Measurements from ENCODE around the gene PLAAT5.
A peak's percentile ranks its signal among the peaks of the same experiment; 100 is the strongest.
"Not testable (repeated sequence)": the region's sequence is repeated elsewhere in the genome, so short reads cannot be mapped to it uniquely, and the experiment has no call there.

Gene PLAAT5, protein sequence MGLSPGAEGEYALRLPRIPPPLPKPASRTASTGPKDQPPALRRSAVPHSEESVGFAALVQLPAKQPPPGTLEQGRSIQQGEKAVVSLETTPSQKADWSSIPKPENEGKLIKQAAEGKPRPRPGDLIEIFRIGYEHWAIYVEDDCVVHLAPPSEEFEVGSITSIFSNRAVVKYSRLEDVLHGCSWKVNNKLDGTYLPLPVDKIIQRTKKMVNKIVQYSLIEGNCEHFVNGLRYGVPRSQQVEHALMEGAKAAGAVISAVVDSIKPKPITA

DNA sequence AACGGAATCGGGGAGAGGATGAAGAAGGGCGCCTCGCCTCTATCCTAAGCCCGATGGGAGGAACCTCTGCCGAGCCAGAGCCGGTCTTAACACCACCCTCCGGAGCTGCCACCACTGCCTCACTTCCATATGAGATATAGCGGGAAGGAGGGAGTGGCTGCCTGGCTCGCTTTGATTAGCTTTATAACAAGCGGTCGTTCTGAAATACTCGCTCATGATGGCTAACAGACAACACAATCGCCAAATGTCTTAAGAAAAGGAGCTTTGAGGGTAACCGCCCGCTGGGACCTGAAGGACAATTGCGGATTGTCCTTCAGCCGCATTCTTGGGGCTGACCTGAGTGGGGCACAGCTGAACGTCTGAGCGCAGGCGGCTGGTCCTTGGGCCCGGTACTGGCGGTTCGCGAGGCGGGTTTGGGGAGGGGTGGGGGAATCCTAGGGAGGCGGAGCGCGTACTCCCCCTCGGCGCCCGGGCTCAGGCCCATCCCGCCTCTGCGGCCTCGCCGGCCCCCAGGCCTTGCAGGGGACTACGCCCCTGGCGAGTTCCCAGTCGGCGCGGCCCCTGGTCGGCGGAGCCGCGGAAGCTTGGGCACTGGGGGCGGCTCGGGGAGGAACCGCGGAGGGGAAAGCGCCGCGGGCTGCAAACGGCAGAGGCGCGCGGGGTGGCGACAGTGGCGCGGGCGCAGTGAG is at the start of gene PLAAT5:
TSS of gene PLAAT5 (minus strand) at position 617 of the 689 bp plus-strand sequence. CDS start at position 484, 133 bp downstream.
- peak; percentile 58 for DNase-seq

DNA sequence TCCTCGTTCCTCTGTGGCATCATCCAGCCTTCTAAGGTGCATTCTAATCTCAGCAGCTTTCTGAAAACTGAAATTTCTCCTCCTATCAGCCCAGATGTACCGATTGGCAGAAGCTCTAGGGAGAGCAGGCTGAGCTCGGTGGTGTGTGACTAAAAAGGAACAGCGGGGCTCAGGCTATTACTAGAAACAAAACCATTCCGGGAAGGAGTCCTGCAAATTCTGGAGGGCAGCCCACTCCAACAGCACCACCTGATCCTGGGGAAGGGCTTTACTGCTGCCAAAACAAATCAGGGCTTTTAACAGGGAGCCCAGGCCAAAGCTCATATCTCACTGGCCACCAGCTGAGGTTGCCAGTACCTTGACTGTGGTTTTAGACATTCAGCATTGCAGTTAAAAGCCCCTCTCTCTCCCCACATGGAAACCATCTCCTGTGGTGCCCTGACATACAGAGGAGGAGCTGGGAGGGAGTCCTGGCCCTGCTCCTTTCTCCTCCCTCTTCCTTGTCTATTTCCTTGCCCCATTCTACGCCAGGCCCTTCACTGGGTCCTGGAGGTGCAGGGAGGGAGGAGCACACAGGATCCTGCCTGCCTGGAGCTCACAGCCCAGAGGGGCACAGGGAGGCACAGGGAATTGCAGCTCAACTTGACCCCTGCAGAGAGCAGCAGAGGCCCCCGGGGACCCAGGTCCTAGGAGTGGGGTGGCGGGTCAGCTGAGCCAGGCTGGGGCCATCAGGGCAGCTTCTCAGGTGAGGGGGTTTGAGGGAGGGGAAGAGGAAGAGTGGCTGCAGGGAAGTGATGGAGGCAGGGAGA is 46.5 kb upstream of the PLAAT5 start:
- peak; percentile 41 for DNase-seq

DNA sequence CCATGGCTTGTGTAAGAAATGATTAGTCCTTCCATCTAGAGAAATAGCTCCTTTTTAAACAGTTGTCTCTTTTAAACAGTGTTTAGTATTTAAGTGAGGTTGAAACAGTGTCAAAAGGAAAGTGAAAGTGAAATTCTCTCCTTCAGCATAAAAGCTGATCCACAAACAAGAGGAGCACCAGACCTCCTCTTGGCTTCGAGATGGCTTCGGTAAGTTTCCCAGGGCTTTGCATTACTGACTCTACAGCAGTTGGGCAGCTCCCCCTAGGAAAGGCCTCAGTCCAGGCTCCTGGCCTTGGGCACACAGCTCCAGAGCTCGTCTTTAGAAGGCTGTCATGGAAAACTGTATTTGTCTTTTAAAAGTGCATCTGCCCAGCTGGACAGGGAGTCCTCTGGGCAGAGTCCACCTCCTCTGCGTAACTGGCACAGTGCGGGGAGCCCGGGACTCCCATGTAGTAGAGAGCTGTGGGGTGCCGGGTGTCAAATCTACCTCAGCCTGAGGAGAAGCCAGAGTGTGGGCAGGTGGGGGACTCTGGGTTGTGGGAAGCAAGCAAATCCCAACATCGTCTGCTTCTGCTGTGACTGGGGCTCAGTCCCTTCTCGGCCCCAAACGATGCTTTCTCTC is 45.8 kb upstream of the PLAAT5 start, which contains the start of gene PLAAT4:
TSS of gene PLAAT4 (plus strand) at position 140 of the 624 bp plus-strand sequence. CDS start at position 201, 61 bp downstream.
- DNase-seq = peak; percentile 87

DNA sequence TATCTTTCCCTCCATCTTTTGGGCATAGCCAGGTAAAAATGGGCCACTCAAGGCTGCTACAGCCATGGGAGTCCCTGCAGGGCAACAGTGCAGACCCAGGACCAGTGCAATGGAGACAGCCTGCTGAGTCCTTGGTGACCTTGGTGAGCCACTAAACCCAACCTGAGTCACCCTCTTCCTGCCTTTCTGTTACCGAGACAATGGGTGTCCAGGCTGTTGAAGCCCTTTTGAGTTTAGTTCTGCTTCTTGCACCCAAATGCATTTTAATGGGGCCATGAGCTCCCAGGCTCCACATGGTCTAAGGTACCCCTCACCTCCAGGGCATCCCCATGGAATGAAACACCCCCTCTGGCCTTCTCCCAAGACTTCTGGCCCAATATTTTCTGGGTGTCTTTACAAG is 44.8 kb upstream of the PLAAT5 start:
- peak; percentile 37 for DNase-seq

DNA sequence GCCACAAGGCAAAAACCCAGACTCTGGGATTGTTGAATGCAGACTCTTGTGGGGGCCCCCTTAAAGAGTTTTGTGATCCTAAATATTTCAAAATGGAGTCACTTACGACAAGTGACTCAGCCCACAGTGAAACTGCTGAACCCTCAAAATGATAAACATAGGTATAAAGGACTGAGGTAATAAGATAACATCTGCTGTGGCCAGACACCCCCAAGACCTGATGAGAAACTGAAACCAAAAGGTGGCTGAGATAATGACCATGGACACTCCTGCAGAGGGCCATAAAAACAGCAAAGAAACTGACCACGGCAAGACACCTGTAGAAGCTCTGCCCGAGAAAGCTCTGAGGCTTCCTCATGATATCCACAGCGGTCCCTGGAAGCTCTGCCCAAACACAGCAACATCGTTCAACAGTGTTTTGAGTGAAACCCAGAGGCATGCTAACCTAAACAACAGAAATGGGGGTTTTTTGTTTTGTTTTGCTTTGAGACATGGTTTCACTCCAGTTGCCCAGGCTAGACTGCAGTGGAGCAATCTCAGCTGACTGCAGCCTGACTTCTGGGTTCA is 44.0 kb upstream of the PLAAT5 start:
- peak; percentile 45 for DNase-seq

DNA sequence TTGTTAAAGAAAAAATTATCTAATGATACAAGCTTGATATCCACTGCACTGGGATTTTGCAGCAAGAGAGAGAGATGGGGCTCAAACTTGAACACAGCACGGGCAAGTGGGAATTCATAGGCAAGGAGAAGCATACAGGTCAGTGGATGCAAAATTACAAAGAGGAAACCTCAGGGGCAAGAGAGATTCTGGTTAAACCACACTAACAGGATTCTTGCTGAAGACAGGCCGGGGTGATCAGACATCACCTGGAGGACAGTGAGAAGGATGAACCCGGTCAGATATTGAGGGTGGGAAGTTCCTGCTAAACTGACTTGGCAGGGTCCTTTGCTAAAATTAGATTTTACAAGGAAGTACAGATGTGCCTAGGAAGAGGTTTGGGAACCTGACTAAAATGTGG is 43.1 kb upstream of the PLAAT5 start:
- no peak for DNase-seq

DNA sequence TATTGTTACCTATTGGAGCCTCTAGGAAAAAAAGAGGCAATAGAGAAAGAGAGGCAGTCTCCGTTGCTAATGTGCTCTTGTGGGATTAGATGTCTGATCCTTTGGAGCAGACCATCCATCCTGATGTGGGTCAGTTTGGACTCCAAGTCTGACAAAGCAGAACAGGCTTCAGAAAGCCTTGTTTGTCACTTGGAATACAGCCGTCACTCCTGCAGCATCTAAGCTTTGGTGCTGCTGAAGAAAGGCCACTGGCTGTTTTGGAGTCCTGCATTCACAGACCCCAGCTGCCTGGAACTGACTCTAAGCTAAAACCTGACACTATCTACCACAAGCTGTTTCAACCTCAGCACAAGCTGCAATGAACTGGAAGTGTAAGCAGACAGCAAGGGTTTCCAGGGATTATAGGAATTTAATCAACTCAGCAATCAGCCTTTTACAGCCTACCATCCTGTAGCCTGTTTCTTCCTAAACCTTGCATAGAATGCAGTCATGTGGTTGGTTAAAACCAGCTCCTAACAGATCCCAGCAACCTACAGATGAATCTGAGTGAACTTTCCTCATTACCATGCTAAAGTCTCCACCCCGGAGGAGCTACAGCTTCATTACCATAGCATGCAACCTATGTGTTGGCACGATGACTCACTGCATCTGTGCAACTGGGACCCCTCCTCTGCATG is 42.0 kb upstream of the PLAAT5 start:
- peak; percentile 10 for DNase-seq

DNA sequence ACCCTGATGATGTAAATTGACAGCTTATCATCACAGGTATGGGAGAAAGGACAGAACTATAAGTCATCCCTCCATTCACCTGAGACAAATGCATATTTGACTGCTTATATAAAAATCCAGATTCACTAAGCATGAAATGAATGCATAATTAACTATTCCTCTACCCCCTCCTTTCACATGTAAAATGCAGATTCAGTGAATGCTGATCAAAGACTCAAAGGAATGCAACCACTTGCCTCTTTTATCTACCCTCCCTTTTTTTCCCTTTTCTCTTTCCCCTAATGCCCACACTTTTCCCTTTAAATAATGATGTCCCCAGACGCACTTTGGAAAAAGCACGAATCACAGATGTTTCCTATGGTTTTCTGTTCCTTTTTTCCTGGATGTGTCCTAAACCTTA is 41.1 kb upstream of the PLAAT5 start:
- no peak for DNase-seq

DNA sequence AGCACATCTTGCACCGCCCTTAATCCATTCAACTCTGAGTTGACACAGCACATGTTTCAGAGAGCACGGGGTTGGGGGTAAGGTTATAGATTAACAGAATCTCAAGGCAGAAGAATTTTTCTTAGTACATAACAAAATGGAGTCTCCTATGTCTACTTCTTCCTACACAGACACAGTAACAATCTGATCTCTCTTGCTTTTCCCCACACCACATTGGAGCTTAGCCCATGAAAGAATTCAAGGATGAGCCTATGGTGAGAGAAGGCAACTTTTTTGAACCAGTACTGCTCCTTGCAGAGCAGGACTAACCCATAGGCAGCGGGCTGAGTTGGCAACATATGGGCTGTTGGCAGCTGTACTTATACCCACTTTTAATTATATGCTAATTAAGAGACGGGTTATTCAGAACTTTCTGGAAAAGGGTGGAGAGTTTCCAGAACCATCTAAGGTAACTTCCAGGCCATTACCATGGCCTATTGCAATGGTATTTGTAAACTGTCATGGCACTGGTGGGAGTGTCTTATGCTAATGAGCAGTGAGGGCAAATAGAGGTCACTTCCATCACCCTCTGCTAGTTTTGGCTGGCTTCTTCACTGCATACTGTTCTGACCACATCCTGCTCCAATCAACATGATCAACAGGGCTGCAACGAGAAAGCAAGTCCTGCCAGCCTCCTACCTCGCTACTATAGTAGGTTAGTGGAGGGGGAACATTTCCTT is 40.3 kb upstream of the PLAAT5 start:
- DNase-seq = peak; percentile 85

DNA sequence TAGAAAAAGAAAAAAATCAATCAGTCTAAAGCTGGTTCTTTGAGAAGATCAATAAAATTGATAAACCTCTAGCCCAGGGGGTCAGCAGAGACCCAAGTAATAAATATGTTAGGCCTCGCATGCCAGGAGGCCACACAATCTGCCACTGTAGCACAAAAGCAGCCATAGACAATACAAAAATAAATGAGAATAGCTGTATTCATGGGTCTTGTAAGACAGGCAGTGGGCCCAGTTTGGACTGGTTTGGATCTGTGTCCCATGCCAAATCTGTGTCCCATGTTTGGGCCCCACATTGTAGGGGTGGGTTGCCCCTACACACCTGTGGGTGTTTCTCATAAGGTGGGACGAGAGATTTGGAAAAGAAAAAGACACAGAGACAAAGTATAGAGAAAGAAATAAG is 39.1 kb upstream of the PLAAT5 start:
- no peak for DNase-seq

DNA sequence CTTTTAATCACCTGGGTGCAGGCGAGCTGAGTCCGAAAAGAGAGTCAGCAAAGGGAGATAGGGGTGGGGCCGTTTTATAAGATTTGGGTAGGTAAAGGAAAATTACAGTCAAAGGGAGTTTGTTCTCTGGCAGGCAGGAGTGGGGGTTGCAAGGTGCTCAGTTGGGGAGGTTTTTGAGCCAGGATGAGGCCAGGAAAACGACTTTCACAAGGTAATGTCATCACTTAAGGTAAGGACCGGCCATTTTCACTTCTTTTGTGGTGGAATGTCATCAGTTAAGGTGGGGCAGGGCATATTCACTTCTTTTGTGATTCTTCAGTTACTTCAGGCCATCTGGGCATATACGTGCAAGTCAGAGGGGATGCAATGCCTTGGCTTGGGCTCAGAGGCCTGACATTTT is 38.4 kb upstream of the PLAAT5 start:
- not testable (repeated sequence) for DNase-seq

DNA sequence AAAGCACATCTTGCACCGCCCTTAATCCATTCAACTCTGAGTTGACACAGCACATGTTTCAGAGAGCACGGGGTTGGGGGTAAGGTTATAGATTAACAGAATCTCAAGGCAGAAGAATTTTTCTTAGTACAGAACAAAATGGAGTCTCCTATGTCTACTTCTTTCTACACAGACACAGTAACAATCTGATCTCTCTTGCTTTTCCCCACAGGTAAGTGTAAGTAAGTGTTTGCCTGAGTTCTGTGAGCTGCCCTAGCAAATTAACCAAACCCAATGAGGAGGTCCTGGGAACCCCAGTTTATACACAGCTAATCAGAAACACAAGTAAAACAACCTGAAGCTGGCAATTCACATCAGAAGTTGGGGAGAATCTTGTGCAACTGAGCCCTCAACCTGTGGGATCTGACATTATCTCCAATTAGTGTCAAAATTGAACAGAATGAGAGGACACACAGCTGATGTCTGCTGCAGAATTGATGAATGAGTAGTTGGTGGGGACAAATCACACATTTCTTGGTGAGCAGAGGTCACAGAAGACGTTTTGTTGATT is 37.8 kb upstream of the PLAAT5 start:
- DNase-seq = not testable (repeated sequence)

DNA sequence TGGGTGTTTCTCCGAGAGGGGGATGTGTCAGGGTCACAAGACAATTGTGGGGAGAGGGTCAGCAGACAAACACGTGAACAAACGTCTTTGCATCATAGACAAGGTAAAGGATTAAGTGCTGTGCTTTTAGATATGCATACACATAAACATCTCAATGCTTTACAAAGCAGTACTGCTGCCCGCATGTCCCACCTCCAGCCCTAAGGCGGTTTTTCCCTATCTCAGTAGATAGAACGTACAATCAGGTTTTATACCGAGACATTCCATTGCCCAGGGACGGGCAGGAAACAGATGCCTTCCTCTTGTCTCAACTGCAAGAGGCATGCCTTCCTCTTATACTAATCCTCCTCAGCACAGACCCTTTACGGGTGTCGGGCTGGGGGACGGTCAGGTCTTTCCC is 37.2 kb upstream of the PLAAT5 start:
- not testable (repeated sequence) for DNase-seq

DNA sequence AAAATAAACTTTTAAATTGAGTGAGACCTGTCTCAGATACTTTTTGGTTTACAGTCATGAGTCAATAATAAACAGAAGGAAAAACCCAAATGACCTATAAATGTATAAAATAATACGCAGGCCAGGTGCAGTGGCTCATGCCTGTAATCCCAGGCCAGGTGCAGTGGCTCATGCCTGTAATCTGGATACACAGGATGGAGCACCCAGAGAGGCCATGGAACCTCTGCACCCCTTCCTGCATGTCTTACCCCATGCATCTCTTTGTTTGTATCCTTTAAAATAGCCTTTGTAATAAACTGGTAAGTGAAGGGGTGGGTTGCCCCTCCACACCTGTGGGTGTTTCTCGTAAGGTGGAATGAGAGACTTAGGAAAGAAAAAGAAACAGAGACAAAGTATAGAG is 36.7 kb upstream of the PLAAT5 start:
- DNase-seq = no peak

DNA sequence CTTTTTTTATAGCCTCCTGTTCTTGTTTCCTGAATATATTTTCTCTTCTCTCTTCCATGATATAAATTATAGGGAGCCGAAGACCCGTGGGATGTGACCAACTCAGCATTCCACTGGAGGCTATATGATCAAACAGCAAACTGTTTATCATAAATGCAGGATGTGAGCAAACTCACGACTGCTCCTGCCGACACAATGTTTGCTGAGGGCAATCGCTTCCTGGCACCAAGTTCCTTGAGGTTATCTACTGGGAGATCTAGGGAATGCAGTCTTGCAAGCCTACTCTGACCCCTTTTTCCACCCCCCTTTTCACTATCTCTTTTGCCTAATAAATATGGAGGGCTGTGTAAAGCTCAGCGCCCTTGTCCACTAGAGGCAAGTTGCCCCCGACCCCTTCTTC is 32.2 kb upstream of the PLAAT5 start:
- no peak for DNase-seq

DNA sequence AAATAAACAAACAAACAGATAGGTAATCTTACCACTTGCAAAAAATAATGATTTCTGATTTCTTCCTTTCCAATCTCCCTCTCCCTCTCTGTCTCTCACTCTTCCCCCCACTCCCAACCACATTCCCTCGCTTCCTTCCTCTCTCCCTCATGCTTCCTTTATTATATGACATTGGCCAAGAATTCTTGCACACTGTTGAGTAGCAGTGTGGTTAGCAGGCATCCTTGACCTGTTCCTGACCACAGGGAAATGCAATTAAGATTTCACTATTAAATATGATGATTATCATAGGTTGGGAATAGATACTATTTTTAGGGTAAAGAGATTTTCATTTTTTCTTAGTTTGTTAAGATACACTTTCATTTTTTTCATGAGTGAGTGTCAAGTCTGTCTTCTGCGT is 30.9 kb upstream of the PLAAT5 start:
- no peak for DNase-seq

DNA sequence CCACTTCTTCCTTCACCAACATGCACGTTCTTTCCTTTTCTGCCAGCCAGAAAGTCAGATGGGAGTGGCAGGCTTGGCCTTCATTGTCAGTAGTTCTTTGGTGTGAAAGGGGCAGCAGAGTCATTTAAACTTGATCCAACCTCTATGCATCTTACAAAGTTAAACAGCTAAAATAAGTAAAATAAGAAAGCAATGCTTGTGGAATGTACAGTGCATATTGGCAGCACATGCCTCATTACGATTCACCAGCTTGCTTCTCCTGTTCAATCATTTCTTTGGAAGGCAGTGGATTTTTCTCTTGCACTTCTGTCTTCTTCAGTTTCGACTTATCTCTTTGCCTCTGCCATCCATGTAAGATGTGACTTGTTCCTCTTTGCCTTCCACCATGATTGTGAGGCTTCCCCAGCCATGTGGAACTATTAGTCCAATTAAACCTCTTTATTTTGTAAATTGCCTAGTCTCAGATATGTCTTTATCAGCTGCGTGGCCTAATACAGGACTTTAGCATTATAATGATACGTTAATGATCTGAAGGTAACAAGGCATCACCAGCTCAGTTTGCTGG is 29.7 kb upstream of the PLAAT5 start:
- no peak for DNase-seq

DNA sequence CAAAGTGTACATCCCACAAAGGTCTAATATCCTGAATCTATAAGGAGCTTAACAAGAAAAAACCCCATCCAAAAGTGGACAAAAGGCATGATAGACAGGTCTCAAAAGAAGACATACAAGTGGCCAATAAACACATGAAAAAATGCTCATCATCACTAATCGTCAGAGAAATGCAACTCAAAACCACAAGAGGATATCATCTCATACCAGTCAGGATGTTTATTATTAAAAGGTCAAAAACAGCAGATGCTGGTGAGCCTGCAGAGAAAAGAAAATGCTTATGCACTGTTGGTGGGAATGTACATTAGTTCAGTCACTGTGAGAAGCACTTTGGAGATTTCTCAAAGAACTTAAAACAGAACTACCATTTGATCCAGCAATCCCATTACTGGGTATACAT is 27.6 kb upstream of the PLAAT5 start:
- peak; percentile 83 for DNase-seq

DNA sequence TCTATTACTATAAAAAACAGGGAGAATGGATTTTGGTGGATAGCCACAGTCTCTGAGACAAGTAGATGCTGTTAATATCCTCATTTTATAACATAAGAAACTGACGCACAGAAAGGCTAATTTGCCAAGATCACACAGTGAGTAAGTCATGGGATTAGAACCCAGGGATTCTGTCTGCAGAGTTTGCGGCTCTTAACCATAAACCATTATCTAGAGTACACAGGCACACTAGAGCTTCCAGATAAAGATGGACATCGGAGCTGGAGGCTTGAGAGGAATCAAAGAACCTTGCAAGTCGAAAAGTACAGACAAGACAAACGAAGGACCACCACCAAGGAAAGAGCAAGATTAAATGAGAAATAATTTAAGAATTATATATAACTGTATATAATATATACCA is 26.2 kb upstream of the PLAAT5 start:
- DNase-seq = peak; percentile 95

DNA sequence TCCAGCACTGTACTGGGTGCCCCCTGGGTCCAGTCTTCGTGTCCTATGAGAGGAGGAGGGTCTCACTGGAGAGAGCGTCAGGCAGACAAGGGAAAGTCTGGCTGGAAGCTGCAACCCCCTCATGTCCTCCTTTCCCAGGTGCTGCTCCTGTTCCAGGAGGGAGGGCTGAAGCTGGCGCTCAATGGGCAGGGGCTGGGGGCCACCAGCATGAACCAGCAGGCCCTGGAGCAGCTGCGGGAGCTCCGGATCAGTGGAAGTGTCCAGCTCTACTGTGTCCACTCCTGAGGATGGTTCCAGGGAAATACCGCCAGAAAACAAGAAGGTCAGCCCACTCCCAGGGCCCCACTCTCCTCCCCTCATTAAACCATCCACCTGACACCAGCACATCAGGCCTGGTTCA is 25.1 kb upstream of the PLAAT5 start:
- DNase-seq = no peak

DNA sequence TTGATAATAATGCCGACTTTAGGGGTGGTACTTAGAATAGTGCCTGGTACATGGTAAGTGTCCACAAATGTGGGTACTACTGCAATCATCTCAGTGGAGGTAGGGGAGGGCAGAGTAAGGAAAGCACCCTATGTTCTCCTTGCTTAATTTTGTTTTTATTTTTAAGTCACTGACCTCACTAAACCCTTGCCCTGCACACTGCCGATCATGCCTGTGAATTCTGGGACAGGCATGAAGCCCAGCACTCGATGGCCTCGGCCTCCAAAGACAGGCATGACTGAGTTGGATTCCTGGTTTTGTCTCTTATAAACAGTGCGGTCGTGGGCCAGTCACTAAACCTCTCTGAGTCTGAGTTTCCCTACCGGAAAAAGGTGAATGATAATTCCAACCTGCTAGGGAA is 21.8 kb upstream of the PLAAT5 start:
- DNase-seq = no peak
